Measurements from ENCODE around the gene ACVR2A.

ACVR2A gene

DNA sequence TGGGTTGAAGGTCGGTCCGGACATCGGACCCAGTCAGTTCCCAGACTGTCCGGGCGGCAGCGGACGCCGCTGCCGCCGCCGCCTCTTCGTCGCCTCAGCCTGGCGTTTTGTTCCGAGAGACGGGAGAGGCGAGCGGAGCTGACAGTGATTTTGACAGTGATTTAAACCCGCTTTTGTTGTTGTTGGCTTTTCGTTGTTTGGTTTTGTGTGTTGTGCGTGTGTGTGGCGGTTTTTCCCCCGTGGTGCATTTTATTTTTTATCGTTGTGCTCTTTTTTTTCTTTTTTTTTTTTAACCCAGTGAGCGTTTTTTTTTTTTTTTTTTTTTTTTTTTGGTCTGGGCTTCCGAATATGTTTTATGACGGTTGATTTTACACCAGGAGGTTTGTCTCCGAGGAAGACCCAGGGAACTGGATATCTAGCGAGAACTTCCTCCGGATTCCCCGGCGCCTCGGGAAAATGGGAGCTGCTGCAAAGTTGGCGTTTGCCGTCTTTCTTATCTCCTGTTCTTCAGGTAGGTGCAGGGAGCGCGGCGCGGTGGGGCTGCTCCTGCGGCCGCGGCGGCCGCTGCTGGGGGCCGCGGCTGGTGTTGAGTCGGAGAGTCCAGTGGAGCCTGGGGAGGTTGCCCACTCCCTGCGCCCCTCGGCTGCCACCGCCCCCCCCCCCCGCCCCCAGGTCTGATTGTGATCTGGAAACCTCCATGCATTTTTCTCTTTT is at the start of gene ACVR2A:
Gene ACVR2A, plus strand, starts transcription at position 333 of the 714 bp plus-strand sequence. Its CDS starts 124 bp downstream, at position 457.
- peak; percentile 59 for DNase-seq (ENCODE audit: low spot score)

DNA sequence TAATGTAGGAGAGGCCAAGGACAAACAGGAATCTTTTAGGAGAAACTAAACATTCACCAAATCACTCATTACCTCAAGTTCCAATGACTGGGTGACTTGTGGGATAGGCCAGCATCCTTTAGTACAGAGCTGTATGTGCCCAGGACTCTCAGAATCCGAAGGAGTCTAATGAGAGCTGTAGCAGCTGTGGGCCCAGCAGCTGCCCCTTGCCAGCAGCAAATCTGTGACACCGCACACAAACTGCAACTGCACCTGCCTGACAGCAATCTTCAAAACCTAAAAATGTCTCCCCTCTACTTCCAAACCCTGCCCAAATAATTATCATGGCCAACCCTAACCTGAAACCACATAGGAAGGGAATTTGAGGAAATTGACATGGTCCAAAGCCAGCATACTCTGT is 44.5 kb upstream of the ACVR2A start:
- DNase-seq (ENCODE audit: low spot score), result no peak

DNA sequence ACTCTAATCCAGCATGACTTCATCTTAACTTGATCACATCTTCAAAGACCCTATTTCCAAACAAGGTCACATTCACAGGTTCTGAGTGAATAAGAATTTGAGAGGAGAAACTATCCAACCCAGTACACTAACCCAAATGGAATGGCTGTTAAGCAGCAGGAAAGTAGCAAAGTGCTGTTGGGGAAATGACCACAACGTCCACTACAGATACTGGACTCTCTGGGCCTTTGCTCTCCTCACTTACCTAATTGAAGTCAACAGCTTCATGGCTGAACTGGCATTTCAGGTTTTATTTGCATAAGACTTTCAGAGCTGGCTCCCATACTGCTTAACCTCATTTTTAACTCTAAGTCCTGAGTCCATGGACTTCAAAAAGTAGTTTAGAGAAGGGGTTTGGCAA is 38.0 kb upstream of the ACVR2A start:
- no peak for DNase-seq (ENCODE audit: low spot score)

DNA sequence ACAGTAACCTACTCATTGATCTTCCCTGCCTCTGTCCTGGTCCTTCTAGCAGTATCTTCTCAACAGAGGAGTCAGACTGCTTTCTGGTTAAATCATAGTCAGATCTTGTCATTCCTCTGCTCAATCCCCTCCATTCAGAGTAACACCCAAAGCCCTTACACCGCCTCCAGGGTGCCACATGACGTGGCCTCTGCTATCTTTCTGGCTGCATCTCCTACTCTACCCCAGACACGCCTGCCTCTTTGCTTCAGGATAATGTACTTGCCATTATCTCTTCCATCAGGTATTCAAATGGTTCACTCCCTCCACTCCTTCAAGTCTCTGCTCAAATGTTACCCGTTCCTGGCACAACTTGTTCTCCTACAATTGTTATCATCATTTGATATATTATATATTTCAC is 36.3 kb upstream of the ACVR2A start:
- no peak for DNase-seq (ENCODE audit: low spot score)

DNA sequence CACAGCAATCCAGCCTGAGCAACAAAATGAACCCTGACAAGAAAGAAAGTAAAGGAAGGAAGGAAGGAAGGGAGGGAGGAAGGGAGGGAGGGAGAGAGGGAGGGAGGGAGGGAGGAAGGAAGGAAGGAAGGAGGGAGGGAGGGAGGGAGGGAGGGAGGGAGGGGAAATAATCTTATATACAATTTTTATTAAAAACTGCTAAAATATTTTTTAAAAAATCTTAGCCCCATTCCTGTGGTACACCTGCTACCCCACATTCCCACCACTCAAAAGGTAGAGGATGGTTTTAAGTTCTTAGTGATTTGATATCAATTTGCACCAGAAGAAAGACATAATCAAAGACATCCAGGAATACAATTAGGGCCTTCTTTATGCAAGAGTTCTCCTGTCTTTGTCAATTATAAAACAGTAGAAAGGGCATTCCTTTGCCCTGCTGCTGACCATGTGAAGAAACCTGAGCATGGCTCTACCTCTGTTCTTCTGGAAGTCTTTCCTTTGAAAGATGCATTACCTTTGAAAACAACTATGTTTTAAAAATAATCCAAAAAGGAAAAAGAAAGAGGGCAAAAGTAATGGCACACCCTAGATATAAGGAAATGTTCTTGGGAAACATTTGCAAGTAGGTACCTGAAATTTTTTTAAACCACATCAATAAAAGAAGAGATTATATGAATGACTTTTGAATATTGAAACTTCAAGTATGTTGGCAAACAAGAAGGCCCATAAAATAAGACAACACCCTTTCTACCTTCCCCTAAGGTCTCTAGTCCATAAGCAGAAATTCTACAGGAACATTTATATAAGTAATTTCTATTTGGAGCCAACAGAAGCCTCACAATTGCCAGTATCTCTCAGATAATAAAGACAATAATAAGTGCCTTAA is 33.7 kb upstream of the ACVR2A start:
- no peak for DNase-seq (ENCODE audit: low spot score)

DNA sequence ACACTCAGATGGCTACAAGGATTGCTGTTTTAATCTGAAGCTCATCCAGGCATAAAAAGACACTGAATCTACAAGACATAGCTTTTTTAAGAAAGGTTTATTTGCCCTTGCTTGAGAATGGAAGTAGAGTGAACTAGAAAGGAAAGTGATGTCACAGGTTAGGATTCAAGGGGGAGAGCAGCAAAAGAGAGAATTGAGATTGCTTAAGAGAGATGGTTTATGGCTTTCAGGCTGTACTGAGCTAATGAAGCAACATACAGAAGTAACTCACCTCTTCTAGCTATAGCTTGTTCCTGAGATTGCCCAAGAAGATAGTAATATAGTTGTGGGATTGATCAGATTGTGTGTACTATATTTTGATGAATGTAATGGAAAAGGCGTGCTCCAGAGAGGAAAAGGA is 26.1 kb upstream of the ACVR2A start:
- no peak for DNase-seq (ENCODE audit: low spot score)

DNA sequence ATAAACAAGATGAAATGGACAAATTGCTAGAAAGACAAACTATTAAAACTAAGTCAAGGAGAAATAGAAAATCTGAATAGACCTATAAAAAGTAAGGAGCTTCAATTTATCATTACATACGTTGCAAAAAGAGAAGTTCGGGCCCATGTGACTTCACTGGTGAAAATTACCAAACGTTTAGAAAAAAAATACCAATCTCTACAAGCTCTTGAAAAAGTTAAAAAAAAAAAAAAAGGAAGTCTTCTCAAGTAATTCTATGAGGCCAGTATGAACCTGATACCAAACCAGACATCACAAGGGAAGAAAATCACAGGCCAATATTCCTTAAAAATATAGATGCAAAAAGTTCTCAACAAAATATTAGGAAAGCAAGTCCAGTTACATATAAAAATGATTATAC is 20.2 kb upstream of the ACVR2A start:
- DNase-seq (ENCODE audit: low spot score), result no peak

DNA sequence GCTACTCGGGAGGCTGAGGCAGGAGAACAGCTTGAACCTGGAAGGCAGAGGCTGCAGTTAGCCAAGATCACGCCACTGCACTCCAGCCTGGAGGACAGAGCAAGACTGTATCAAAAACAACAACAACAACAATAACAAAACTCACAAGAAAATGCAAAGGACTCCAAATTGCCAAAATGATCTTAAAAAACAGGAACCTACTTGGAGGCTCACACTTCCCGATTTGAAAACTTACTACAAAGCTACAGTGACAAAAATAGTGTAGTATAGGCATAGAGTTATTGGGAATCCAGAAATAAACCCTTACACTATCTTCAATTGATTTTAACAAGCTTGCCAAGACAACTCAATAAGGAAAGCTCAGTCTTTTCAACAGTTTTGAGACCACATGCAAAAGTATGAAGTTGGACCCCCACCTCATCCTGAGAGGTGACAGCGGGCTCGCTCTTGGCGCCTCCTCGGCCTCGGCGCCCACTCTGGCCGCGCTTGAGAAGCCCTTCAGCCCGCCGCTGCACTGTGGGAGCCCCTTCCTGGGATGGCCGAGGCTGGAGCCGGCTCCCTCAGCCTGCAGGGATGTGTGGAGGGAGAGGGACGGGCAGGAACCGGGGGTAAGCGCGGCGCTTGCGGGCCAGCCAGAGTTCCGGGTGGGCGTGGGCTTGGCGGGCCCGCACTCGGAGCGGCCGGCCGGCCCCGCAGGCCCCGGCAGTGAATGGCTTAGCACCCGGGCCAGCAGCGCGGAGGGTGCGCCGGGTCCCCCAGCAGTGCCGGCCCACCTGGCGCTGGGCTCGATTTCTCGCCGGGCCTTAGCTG is 18.3 kb upstream of the ACVR2A start:
- DNase-seq (ENCODE audit: low spot score), result no peak

DNA sequence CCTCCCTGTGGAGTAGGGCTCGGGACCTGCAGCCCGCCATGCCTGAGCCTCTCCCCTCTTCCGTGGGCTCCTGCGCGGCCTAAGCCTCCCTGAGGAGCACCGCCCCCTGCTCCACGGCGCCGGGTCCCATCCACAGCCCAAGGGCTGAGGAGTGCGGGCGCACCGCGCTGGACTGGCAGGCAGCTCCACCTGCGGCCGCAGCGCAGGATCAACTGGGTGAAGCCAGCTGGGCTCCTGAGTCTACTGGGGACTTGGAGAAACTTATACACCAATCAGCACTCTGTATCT is 17.8 kb upstream of the ACVR2A start:
- DNase-seq (ENCODE audit: low spot score), result no peak

DNA sequence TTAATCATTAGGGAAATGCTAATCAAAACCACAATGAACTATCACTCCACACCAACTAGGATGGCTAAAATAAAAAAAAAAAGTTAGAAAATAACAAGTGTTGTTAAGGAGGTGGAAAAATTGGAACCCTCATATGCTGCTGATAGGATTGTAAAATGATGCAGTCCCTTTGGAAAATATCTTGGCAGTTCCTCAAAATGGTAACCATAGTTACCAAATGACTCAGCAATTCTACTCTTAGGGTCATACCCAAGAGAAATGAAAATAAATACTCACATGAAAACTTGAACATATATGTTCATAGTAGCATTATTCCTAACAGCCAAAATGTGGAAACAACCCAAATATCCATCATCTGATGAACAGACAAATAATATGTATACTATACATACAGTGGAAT is 15.7 kb upstream of the ACVR2A start:
- DNase-seq (ENCODE audit: low spot score), result no peak

DNA sequence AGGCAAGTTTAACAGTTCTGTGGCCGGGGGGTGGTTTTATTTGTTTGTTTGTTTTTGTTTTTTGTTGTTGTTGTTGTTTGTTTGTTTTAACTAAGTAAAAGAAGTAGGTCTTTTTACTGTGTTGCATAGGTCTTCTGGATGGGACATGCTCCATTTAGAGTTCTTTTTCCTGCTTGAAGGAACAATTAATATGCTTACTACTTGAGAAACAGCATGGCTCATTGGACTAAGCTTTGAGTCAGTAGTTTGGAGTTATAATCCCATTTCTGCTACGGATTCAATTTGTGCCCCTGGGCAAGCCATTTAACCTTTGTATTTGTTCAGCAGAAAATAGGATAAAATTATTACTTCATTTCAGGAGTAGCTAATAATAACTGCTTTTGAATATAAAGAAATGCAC is 8.7 kb upstream of the ACVR2A start:
- no peak for DNase-seq (ENCODE audit: low spot score)

DNA sequence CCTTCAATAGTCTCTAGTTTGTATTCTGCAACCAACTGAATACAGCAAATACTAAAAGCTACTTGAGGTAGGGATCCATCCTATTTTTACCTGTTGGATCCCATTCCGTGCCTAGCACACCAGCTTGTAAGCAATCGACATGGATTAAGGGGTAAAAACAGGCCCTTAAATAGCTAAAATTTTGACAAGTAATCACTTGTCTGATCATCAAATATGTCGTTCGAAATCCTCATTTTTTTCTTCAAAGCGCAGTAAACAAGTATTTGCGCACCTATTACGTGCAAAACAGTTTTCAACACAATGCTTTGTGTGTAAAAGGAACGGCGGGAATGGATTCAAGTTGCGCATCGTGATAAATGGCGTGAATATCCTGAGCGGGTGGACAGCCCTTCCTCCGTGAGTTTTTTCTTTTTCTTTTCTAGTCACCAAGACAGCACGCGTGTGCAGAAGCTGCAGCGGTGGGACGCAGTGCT is 1.4 kb upstream of the ACVR2A start:
- no peak for DNase-seq (ENCODE audit: low spot score)

DNA sequence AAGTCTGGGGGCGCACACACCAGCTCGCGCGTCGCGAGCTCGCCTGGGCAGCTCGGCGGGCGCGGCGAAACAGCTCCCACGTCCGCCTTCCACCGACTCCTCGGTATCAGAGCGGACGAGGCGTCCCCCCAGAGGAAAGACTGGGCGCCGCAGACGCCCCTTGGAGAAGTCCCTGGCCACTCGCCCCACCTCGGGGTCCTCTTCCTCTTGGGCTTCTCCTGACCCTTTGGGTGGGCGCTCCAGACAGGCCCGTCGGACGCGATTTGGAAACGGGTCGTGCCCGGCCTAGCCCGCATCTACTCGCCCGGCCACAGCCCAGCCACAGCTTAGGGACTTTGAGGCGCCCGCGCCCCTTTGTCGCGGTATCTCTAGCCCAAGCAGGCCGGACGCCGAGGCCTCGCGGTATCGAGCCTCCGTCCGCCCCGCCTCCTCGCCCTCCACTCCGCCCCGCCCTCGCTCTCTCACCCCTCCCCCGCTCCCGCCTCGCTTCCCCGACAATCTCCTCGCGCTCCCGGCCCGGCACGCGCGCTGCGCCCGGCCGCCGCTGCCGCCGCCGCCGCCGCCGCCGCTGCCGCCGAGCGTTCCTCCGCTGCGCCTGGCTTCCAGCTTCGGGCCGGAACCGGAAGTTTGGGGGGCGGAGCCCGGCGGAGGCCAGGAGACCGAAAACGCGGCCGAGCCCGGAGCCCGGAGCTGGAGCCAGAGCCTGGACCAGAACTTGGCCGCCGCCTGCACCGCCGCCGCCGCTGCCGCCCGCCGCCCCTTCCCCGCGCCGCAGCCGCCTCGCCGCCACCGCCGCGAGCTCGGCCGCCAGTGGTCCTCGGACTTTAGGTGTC is 749 bp upstream of the ACVR2A start:
- peak; percentile 91 for DNase-seq (ENCODE audit: low spot score)

DNA sequence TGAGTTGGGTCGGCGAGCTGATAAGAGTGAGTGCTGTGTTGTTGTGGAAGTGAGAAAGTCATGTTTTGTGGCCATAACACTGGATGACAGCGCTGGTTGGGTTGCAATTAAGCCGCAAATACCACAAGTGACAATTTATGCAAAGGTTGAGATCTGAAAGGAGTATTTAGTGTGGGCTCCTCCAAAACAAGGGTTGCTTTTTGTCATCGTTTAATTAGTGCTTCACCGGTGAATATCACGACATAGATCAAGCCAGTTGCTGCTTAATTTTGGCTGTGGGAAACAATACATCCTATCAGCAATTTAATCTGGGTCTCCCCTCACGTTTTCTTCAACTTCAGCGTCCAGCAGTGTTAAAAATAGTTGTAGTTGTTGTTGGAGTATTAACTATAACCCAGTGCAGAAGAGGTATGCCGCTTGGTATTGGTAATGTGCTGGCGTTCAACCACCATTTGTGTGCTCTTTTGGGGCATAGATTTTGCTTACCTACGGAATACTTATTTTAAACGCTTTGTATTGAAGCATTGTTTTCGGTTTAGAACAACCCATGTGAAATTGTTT is 662 bp downstream of the ACVR2A start:
- peak; percentile 20 for DNase-seq (ENCODE audit: low spot score)

DNA sequence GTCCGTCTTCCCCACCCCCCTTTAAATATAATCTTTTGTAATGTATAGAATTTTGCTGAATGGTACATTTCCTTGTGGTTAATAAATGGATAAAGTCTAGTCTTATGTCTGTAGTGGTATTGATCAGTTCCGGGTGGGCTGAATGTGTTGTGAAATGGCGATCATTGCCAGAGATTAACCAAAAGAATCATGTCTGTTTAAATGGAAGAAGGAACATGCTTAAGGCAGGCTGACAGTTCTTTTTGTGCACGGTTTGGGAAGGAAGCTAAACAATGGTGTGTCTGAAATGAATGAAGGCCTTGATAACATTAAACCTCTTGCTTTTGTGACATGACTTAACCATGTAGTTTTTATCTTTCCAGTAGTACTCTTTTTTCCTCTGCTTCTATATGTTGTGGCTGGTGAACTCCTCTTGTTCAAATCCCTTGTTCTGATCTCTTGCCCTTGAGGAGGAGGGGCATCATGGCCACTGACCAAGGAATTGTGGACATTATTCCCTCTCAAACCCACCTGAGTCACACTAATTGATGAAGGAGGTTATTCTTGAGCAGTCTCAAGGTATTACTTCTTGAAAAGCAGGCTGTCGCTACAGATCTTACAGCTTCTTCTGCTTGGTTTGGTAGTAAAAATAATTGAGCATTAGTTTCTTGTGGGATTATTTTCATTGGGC is 1.7 kb downstream of the ACVR2A start:
- DNase-seq (ENCODE audit: low spot score), result no peak

DNA sequence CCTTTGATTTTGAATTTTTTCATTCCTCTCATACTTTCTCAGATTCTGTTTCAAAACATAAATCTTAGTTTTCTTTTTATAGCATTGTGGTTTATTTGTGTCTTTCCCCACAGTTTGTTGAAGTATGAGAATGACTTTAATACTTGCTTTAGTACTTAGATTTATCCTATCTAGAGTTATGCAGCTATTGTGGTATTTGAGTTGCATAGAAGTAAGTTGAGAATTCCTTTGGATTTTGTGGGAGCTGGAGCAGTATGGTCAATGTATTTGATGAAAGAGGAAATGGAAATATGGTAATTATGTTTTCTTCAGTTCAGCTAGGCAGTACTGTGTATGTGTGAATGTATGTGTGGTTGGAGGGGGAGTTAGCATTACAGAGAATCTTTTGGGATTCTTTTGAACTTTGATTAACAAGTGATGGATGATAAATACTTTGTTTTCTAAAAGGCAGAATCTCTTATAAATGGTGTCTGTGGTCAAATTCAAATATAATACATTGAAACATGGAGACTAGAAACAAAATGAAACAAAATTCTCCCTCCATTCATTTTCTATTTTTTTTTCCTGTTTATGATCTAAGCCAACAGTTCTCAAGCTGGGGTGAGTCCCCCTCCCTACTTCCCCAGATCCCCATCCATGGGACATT is 3.0 kb downstream of the ACVR2A start:
- DNase-seq (ENCODE audit: low spot score), result no peak

DNA sequence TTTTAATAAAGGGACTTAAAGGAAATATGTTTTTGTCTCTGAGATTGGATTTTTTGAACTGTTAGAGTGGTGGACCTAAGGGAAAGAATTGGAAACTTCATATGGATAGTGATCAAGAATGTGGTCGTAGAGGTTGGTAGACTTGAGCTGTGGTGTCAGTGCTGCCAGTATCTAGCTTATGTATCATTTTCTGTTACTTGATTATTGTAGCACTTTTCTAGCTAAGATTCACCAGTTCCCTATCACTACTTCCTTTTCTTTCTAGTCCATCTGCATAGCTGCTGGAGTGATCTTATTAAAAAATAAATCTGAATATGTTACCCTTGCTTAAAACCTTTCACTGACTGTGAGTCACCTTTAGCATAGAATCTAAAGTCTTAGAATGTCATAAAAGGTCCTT is 6.0 kb downstream of the ACVR2A start:
- no peak for DNase-seq (ENCODE audit: low spot score)

DNA sequence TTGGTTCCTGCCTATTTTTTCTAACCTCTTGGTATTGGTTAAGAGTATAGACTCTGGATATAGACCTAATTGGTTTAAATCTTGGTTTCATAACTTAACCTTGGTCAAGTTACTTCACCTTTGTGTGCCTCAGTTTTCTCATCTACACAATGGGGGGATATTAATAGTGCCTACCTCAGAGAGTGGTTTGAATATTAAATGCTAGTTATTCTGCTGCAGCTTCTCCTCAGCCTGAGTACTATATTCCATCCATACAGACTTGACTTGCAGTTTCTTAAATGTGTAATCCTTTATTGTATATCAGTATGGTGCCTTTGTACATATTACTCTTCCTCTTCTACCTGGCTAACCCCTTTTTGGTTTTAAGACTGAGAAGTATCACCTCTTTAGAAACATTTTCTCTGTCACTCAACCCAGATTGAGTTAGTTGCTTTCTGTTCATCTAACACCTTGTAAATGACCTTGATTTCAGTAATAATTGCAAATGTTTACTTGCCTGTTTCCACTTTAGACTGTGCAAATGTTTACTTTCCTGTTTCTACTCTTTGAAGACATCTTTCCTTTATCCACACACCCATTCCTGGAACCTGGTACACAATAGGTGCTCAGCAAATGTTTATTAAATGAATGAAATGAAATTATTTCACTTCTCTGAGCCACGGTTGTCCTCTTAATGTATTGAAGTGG is 6.6 kb downstream of the ACVR2A start:
- DNase-seq (ENCODE audit: low spot score), result no peak

DNA sequence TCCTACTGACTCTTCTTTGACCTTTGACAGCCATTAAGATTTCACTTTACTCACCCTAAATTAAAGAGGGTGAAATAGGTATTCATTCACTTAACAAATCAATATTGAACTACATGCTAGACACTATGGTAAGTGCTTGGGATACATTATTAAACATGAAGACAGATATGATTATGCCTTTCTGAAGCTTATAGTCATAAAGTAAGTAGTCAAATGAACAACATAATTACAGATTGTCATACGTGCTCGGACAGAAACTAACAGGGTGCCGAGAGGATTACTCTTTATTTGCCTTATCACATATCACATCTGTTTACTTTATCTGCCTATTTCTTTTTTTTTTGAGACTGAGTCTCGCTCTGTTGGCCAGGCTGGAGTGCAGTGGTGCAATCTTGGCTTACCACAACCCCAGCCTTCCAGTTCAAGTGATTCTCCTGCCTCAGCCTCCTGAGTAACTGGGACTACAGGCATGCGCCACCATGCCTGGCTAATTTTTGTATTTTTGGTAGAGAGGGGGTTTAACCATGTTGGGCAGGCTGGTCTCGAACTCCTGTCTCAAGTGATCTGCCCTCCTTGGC is 9.8 kb downstream of the ACVR2A start:
- no peak for DNase-seq (ENCODE audit: low spot score)
